ENCODE data around the gene TMC4.

DNA sequence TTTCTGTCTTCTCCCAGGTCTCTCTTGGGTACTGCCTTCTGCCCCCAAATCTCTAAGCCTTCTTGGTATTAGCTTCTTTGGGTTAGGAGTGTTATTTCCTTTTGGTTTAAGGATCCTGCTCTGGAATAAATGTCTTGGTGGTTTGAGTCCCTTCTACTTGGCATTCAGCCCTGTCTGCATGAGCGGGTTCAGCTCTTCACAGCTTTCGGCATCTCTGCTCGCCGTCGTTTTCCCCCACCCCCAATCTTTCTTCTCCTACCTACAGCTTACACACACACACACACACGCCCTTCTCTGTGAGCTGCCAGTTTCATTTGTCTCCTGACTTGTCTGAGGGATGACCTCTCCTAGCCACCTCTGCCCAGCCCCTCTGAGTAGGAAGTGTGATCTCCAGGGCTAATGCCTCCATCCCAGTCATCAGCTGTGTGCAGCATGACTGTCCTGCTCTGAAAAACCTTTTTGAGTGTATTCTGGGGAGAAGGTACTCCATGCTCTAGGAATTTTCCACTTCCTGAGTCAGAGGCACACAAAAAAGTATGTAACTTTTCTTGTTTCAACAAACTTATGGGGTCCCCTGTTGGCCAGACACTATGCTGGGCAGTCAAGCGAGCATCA, 30.7 kb downstream of the TMC4 start:
- TF ChIP-seq, protein P1, sequence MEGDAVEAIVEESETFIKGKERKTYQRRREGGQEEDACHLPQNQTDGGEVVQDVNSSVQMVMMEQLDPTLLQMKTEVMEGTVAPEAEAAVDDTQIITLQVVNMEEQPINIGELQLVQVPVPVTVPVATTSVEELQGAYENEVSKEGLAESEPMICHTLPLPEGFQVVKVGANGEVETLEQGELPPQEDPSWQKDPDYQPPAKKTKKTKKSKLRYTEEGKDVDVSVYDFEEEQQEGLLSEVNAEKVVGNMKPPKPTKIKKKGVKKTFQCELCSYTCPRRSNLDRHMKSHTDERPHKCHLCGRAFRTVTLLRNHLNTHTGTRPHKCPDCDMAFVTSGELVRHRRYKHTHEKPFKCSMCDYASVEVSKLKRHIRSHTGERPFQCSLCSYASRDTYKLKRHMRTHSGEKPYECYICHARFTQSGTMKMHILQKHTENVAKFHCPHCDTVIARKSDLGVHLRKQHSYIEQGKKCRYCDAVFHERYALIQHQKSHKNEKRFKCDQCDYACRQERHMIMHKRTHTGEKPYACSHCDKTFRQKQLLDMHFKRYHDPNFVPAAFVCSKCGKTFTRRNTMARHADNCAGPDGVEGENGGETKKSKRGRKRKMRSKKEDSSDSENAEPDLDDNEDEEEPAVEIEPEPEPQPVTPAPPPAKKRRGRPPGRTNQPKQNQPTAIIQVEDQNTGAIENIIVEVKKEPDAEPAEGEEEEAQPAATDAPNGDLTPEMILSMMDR (IDR thresholded peaks at IDR 0.05; ENCODE audit: poor library complexity, severe bottlenecking) = no peak
- TF ChIP-seq RAD21 (conservative IDR thresholded peaks at IDR 0.05) (no peak), EZH2 (IDR thresholded peaks at IDR 0.05; ENCODE audit: borderline replicate concordance, insufficient read depth, low read length, poor library complexity, severe bottlenecking) (no peak), POLR2AphosphoS5 (IDR thresholded peaks at IDR 0.05) (no peak)

Measured in neural cell (in vitro differentiated cells).